HepG2 (cell line): Measurements from ENCODE around the gene PITRM1. TPM values are rescaled to one million over a fixed set of nuclear protein-coding genes. Genes with fewer than 3 reads are reported as not detected.

ENCODE experiments used
- ATAC-seq: fragments of 200-7000 bp; cut with Tn5 transposase; 3 replicates; pipeline ENCODE4 v1.9.1; 2020; ENCODE audit warnings: mild to moderate bottlenecking, moderate library complexity
- BruUV-seq: library from RNA; stranded (reverse); fragments of 400-500 nt; replicated peaks from 2 replicates; lab custom pipeline; 2021; lab: Mats Ljungman, UMichigan
- CTCF ChIA-PET: fragments of 300-600 bp; formaldehyde crosslinking; extraction: SDS; loops from one replicate; lab custom pipeline; 2021; ENCODE audit warnings: low total read pairs, inconsistent platforms, low intra/inter-chr PET ratio; lab: Yijun Ruan, JAX
- POLR2A ChIA-PET: fragments of 350-600 bp; sonication (Branson Sonifier 250); formaldehyde crosslinking; loops from one replicate; lab custom pipeline; 2020; ENCODE audit warnings: antibody characterized with exemption, inconsistent platforms; lab: Yijun Ruan, JAX
- DNase-seq: peaks from one replicate; pipeline ENCODE4 v3.0.0-alpha.2; 2015; ENCODE audit warnings: low spot score
- FAIRE-seq: peaks from 3 replicates; lab custom pipeline; 2011; peaks lifted over from hg19 to GRCh38; lab: Jason Lieb, UNC
- H2AFZ ChIP-seq: one replicate; pipeline ENCODE4 v1.6.1; 2011; ENCODE audit warnings: low read length, inconsistent platforms
- H3K27ac ChIP-seq: fragments of 300-600 bp; 3 replicates; pipeline ENCODE4 v1.8.0; 2011; ENCODE audit warnings: mixed run types, mild to moderate bottlenecking, mixed read lengths, low read length, inconsistent platforms; ENCODE audit not compliant: insufficient read depth; ENCODE audit errors: extremely low read length
- H3K27me3 ChIP-seq, 2 experiments: fragments of 200-600 bp in 1 of 2; 2 replicates in 1 of 2; 3 replicates in 1 of 2; pipeline versions ENCODE4 v1.6.0 to v1.8.0; 2011; ENCODE audit warnings: low read length in 2 of 2, mild to moderate bottlenecking in 2 of 2, moderate library complexity in 2 of 2, inconsistent platforms in 1 of 2; ENCODE audit not compliant: insufficient read depth in 2 of 2, control insufficient read depth in 1 of 2
- H3K36me3 ChIP-seq, 2 experiments: fragments of 200-600 bp in 1 of 2; replicated peaks in 1 of 2; 2 replicates in 1 of 2; 3 replicates in 1 of 2; pipeline versions ENCODE4 v1.5.1 to v1.8.0; 2011; ENCODE audit warnings: low read length in 2 of 2, inconsistent platforms in 1 of 2; ENCODE audit not compliant: insufficient read depth in 2 of 2, control insufficient read depth in 1 of 2
- H3K4me1 ChIP-seq: 2 replicates; pipeline ENCODE4 v1.5.1; 2012; ENCODE audit warnings: low read length, inconsistent platforms; ENCODE audit not compliant: insufficient read depth
- H3K4me2 ChIP-seq: 2 replicates; pipeline ENCODE4 v1.6.0; 2011; ENCODE audit warnings: low read depth, low read length, inconsistent platforms
- H3K4me3 ChIP-seq, 3 experiments: fragments of 200-600 bp in 1 of 3; sonication (generic), shearing (Covaris generic) in 1 of 3; replicated peaks in 1 of 3; 2 replicates each; pipeline ENCODE4 v1.5.1; 2011 to 2016; ENCODE audit warnings: low read length in 3 of 3, inconsistent platforms in 2 of 3, low read depth in 2 of 3, mild to moderate bottlenecking in 2 of 3, control low read depth in 1 of 3, mixed read lengths in 1 of 3; ENCODE audit not compliant: insufficient read depth in 1 of 3
- H3K79me2 ChIP-seq: one replicate; pipeline ENCODE4 v1.6.1; 2011; ENCODE audit warnings: low read length, inconsistent platforms; ENCODE audit not compliant: insufficient read depth
- H3K9ac ChIP-seq: 2 replicates; pipeline ENCODE4 v1.6.0; 2011; ENCODE audit warnings: mild to moderate bottlenecking, low read depth, low read length, inconsistent platforms; ENCODE audit not compliant: insufficient read depth
- H3K9me3 ChIP-seq: 2 replicates; pipeline ENCODE4 v1.5.1; 2012; ENCODE audit warnings: mild to moderate bottlenecking, low read length
- H4K20me1 ChIP-seq: 2 replicates; pipeline ENCODE4 v1.6.0; 2011; ENCODE audit warnings: inconsistent platforms, mild to moderate bottlenecking, low read length, moderate library complexity; ENCODE audit not compliant: insufficient read depth
- DPF2 ChIP-seq: sonication (generic); formaldehyde crosslinking; IDR thresholded peaks from 2 replicates; pipeline ENCODE4 v1.4.0; 2020; ENCODE audit warnings: mild to moderate bottlenecking, low read depth, missing genetic modification reagents, borderline replicate concordance
- FOXJ3 ChIP-seq: sonication (generic); formaldehyde crosslinking; IDR thresholded peaks from 2 replicates; pipeline ENCODE4 v1.4.0; 2020; ENCODE audit warnings: missing genetic modification reagents, mild to moderate bottlenecking, borderline replicate concordance
- GTF2F1 ChIP-seq: fragments of 150-350 bp; IDR thresholded peaks from 2 replicates; pipeline ENCODE4 v1.6.1; 2014; ENCODE audit warnings: low read length
- IKZF4 ChIP-seq: sonication (generic); formaldehyde crosslinking; IDR thresholded peaks from 2 replicates; pipeline ENCODE4 v1.5.1; 2020; ENCODE audit warnings: borderline replicate concordance, mild to moderate bottlenecking, low read depth, missing genetic modification reagents; ENCODE audit errors: not compliant biosample characterization
- MBD4 ChIP-seq: IDR thresholded peaks from 2 replicates; pipeline ENCODE4 v1.6.1; 2012; ENCODE audit warnings: low read length, inconsistent platforms, borderline replicate concordance
- PHB2 ChIP-seq: fragments of 450-650 bp; IDR thresholded peaks from 2 replicates; pipeline ENCODE4 v1.6.1; 2018; ENCODE audit not compliant: partially characterized antibody
- SATB2 ChIP-seq: sonication (generic); formaldehyde crosslinking; IDR thresholded peaks from 2 replicates; pipeline ENCODE4 v1.5.0; 2020; ENCODE audit warnings: missing genetic modification reagents
- TBP ChIP-seq: sonication (generic); formaldehyde crosslinking; IDR thresholded peaks from 2 replicates; pipeline ENCODE4 v1.5.0; 2020; ENCODE audit warnings: missing genetic modification reagents
- ZFP37 ChIP-seq: sonication (generic); formaldehyde crosslinking; IDR thresholded peaks from 2 replicates; pipeline ENCODE4 v1.4.0; 2020; ENCODE audit warnings: missing genetic modification reagents, borderline replicate concordance
- ZNF484 ChIP-seq: sonication (generic); formaldehyde crosslinking; IDR thresholded peaks from 2 replicates; pipeline ENCODE4 v1.5.1; 2020; ENCODE audit warnings: mild to moderate bottlenecking, low read depth, missing genetic modification reagents, borderline replicate concordance
- ZNF562 ChIP-seq: sonication (generic); formaldehyde crosslinking; IDR thresholded peaks from 2 replicates; pipeline ENCODE4 v1.8.0; 2022; ENCODE audit warnings: missing genetic modification reagents, borderline replicate concordance
- ZNF747 ChIP-seq: sonication (generic); formaldehyde crosslinking; IDR thresholded peaks from 2 replicates; pipeline ENCODE4 v1.8.1; 2023; ENCODE audit warnings: missing genetic modification reagents, mild to moderate bottlenecking, borderline replicate concordance
- ZNF891 ChIP-seq: sonication (generic); formaldehyde crosslinking; IDR thresholded peaks from 2 replicates; pipeline ENCODE4 v1.5.0; 2020; ENCODE audit warnings: mild to moderate bottlenecking, missing genetic modification reagents
- WGBS: methylation state at CpG from one replicate; pipeline ENCODE4 v1.1.6; 2017; ENCODE audit warnings: low lambda C conversion rate; 5-methylcytosine and 5-hydroxymethylcytosine counted together
- in situ Hi-C: cut with HindIII; loops from 2 replicates; pipeline ENCODE4 v1.10.0; 2017; ENCODE audit warnings: low pct_unique_long_range_greater_than_20kb; ENCODE audit not compliant: extremely low pct_ligation_motif_present
- intact Hi-C: fragments of 100-400 bp; cut with micrococcal nuclease; formaldehyde crosslinking; loops from one replicate; pipeline ENCODE4 v1.10.0; 2022; ENCODE audit not compliant: unreplicated experiment
- polyA plus RNA-seq, 8 experiments: library from polyadenylated mRNA; depleted of rRNA in 3 of 8; stranded (reverse) in 7 of 8; unstranded in 1 of 8; fragments of >200 nt; fragmentation: Illumina TruSeq in 4 of 8; extraction: Trizol in 4 of 8; gene quantifications; 2 replicates each; pipeline versions ENCODE4 v1.2.1 to v1.2.3, GENCODE V29; 2011 to 2016; ENCODE audit warnings: low read depth in 4 of 8, missing spikeins in 1 of 8, mixed read lengths in 1 of 8; ENCODE audit not compliant: insufficient read depth in 1 of 8
- total RNA-seq, 5 experiments: library from RNA; depleted of rRNA; stranded (reverse); fragments of >200 nt; fragmentation: Illumina TruSeq; extraction: Trizol; gene quantifications; 2 replicates each; pipeline ENCODE4 v1.2.3, GENCODE V29; 2016; ENCODE audit warnings: low read depth in 1 of 5
- TF ChIP-seq, protein P1 (sequence below): sonication (generic); formaldehyde crosslinking; IDR thresholded peaks from 2 replicates; pipeline ENCODE4 v1.9.0; 2021; ENCODE audit warnings: missing genetic modification reagents, borderline replicate concordance
- TF ChIP-seq, protein P2 (sequence below): IDR thresholded peaks from 2 replicates; pipeline ENCODE4 v1.6.1; 2016; ENCODE audit warnings: missing biosample characterization, missing genetic modification reagents, low read depth

The PITRM1 gene
- total and polyA plus RNA-seq, 2 of the 13 experiments (the other 11 are each of a cell fraction or from before 2014, with no cell fraction given) = 16.4 to 29.0 TPM

GRCh38 chr10:3125527-3126170, 46.9 kb downstream of the PITRM1 start:
- TF ChIP-seq ZFP37 (CRISPR knock-in tag) (no peak), ZNF891 (CRISPR knock-in tag) (no peak), FOXJ3 (CRISPR knock-in tag) (no peak), IKZF4 (CRISPR knock-in tag) (no peak), ZNF484 (CRISPR knock-in tag) (no peak), ZNF562 (CRISPR knock-in tag) (no peak), PHB2 (no peak), DPF2 (CRISPR knock-in tag) (no peak), GTF2F1 (no peak), SATB2 (CRISPR knock-in tag) (no peak), MBD4 (no peak), ZNF747 (no peak), TBP (CRISPR knock-in tag) (no peak)
- TF ChIP-seq, protein P1, sequence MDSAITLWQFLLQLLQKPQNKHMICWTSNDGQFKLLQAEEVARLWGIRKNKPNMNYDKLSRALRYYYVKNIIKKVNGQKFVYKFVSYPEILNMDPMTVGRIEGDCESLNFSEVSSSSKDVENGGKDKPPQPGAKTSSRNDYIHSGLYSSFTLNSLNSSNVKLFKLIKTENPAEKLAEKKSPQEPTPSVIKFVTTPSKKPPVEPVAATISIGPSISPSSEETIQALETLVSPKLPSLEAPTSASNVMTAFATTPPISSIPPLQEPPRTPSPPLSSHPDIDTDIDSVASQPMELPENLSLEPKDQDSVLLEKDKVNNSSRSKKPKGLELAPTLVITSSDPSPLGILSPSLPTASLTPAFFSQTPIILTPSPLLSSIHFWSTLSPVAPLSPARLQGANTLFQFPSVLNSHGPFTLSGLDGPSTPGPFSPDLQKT (CRISPR knock-in tag) = no peak
- TF ChIP-seq, protein P2, sequence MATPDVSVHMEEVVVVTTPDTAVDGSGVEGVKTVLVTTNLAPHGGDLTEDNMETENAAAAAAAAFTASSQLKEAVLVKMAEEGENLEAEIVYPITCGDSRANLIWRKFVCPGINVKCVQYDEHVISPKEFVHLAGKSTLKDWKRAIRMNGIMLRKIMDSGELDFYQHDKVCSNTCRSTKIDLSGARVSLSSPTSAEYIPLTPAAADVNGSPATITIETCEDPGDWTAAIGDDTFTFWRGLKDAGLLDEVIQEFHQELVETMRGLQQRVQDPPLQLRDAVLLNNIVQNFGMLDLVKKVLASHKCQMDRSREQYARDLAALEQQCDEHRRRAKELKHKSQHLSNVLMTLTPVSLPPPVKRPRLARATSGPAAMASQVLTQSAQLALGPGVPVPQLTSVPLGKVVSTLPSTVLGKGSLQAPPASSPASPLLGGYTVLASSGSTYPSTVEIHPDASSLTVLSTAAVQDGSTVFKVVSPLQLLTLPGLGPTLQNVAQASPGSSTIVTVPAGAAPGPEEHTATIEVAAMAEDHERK (CRISPR knock-in tag) = no peak
- ATAC-seq (no peak), DNase-seq (no peak), FAIRE-seq (no peak)
- BruUV-seq = no TSS peak
- in situ Hi-C loops = no loop called here
- H3K4me1 ChIP-seq = no peaks in the 10 kb centered on the region
- no peaks in the 10 kb centered on the region for H3K79me2 ChIP-seq
- no peak overlapping the region for H3K9ac ChIP-seq
- H3K4me3 ChIP-seq = no peak overlapping the region
- H2AFZ ChIP-seq = no peak overlapping the region
- H3K27me3 ChIP-seq = no peaks in the 10 kb centered on the region
- H3K36me3 ChIP-seq = no peaks in the 10 kb centered on the region
- ChIA-PET POLR2A (no interaction called here), CTCF (no interaction called here)
- H3K27ac ChIP-seq = no peak overlapping the region
- intact Hi-C loops = no loop called here
- no peaks in the 10 kb centered on the region for H4K20me1 ChIP-seq
- 81% methylated on average over 8 of the region's 24 CpGs for WGBS
- H3K4me2 ChIP-seq = no peak overlapping the region
- no peaks in the 10 kb centered on the region for H3K9me3 ChIP-seq
